GM12873 (cell line): ENCODE data around the gene OR5B12.

Source experiments
- TF ChIP-seq, protein P1 (sequence below): IDR thresholded peaks from 2 replicates; pipeline ENCODE4 v1.5.1; 2012; ENCODE audit warnings: low read depth, mild to moderate bottlenecking, moderate library complexity, low read length, control low read depth; ENCODE audit not compliant: insufficient read depth; ENCODE audit errors: missing control alignments

OR5B12 gene

DNA sequence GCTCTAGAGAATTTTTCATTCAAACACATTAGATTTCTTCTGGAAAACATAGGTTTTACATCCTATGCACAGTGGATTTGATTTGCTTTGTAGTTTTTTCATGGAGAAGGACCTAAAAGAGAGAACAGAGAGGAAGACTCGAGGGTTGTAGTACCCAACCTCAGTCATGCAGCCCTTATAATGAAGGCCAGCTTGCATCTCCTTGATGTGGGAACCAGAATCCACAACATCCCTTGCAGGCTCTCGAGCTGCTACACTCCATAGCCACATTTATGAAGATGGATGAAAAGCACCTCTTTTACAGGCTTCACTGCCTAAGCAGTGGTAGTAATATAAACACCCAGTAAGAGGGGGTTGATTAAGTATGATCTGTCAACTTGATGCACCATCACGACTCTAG, 9.5 kb upstream of the OR5B12 start:
- TF ChIP-seq, protein P1, sequence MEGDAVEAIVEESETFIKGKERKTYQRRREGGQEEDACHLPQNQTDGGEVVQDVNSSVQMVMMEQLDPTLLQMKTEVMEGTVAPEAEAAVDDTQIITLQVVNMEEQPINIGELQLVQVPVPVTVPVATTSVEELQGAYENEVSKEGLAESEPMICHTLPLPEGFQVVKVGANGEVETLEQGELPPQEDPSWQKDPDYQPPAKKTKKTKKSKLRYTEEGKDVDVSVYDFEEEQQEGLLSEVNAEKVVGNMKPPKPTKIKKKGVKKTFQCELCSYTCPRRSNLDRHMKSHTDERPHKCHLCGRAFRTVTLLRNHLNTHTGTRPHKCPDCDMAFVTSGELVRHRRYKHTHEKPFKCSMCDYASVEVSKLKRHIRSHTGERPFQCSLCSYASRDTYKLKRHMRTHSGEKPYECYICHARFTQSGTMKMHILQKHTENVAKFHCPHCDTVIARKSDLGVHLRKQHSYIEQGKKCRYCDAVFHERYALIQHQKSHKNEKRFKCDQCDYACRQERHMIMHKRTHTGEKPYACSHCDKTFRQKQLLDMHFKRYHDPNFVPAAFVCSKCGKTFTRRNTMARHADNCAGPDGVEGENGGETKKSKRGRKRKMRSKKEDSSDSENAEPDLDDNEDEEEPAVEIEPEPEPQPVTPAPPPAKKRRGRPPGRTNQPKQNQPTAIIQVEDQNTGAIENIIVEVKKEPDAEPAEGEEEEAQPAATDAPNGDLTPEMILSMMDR = no peak

DNA sequence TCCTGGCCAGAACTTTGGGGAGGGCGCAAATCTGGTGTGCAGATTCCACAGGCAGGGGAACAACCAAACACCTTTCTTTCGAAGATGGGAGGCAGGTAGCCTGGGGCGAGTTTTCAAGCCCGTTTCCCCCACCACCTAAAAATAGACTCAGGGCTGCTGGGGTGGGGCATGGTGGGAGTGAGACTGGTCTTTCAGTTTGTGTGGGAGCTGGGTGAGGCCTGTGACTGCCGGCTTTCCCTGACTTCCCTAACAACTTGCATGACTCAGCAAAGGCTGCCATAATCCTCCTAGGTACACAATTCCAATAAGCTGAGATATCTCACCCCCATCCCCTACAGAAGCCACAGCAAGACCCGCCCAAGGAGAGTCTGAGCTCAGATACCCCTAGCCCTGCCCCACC, 4.3 kb upstream of the OR5B12 start:
- TF ChIP-seq, protein P1 = no peak

DNA sequence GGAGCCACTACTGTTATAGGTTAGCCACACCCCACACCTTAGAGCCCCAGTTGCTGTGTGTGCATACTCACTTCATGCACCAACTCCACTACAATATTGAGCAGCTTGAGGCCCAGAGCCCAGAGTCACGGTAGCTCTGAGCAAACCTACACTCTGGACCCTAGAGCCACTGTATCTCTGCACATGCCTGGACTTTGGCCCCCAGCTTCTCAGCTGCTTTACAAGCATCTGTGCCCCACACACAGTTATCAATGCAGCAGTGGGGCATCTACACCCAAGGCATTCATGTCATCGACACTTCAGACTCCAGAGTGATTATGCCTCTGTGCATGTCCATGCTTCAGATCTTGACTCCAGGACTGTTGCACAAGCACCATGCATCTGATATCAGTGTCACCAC, 2.3 kb upstream of the OR5B12 start:
- TF ChIP-seq, protein P1 = no peak

DNA sequence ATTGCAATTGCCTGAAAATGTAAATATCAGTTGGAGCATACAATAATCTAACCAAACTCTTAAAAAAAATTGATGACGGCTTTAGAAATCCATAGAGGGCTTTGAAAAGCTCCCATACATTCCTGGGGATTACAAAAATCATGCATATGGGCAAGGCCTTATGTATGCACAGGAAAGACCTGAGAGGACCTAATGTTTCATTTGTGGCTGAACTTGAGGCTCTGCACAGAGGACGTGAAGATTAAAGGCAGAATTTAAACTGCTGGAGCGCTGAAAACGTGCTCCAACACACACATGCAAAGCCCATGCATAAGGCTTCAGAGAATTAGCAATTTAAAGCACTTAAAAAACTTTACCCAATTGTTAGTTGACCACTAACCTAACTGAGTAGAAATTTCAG, 3.5 kb downstream of the OR5B12 start:
- TF ChIP-seq, protein P1 = no peak

DNA sequence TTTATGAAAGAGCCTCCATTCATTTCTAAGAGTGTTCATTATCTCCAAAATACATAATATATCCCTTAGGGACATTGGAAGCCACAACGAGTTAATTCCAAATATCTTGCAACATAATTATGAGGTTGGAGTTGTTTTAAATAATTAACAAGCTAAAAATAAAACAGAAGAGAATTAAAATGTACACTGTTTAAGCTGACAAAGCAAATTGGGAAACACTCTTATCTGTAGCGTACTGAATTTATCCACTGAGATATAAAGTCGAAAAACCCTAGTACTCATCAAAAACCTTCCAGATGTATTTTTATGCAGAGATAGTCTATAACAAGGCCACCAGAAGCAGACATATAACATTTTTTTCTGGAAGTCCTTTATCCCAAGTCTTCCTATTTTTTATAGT, 7.8 kb downstream of the OR5B12 start:
- TF ChIP-seq, protein P1 = no peak

DNA sequence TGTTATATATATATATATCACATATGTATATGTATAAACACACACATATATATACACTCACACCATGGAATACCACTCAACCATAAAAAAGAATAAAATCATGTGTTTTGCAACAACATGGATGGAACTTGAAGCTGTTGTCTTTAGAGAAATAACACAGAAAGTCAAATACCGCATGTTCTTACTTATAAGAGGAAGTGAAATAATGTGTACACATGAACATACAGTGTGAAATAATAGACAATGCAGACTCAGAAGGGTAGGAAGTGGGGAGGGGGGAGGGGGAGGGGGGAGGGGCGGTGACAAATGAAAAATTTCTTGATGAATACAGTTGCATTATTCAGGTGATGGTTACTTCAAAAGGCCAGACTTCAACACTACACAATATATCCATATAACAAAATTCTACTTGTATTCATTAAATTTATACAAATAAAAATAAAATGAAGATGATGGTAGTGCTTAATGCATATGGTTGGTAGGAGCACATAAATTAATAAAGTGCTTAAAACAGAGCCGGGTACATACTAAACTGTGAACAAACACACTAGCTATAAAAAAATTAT, 8.3 kb downstream of the OR5B12 start:
- TF ChIP-seq, protein P1 = no peak

DNA sequence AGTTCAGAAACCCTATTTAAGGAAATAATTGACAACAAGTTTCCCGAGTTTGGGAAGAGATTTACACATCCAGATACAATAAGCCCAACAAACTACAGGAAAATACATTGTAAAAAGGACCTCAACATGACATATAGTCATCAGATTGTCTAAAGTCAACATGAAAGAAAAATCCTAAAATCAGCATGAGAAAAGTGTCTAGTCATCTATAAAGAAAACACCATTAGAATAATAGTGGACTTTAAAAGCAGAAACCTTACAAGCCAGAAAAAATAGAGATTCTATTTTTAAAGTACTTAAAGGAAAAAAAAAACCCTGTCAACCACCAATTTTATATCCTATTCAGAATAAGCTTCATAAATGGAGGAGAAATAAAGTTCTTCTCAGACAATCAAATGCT, 12.8 kb downstream of the OR5B12 start:
- TF ChIP-seq, protein P1 = no peak

DNA sequence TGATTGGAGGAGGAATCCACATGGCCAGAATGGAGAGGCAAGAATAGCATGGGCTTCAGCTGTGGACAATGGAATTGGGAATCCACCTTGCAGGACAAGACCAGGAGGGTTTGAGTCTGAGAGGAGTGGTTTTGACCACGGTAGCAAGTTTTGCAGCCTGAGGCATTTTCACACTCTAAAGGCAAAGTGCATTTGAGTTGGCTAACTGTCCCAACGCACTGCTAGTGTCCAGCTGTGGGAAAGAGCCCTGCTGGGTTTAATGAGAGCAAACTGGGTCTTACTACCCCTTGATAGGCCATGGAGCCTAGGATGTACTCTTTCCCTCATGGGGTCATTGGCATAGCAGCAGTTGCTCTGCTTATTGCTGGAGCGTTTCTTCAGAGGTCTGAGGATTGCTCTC, 14.0 kb downstream of the OR5B12 start, which contains the start of gene OR5B2:
OR5B2 (minus strand) TSS at position 101 of the 400 bp plus-strand sequence. CDS start 4,860 bp downstream, outside the sequence.
- TF ChIP-seq, protein P1 = no peak
